Caco-2 (cell line): Measurements from ENCODE around the gene DNAJC13. TPM values are rescaled to one million over a fixed set of nuclear protein-coding genes. Genes with fewer than 3 reads are reported as not detected.
A peak's percentile ranks its signal among the peaks of the same experiment; 100 is the strongest.

ENCODE experiments used
- BruUV-seq: library from RNA; stranded (reverse); fragments of 400-500 nt; replicated peaks from 2 replicates; lab custom pipeline; 2021; lab: Mats Ljungman, UMichigan
- CTCF ChIA-PET: fragments of 300-600 bp; sonication (Branson Sonifier 250); formaldehyde crosslinking; loops from one replicate; lab custom pipeline; 2022; ENCODE audit warnings: antibody characterized with exemption; lab: Charles Lee
- POLR2A ChIA-PET: fragments of 300-600 bp; sonication (Branson Sonifier 250); formaldehyde crosslinking; loops from one replicate; lab custom pipeline; 2022; ENCODE audit warnings: antibody characterized with exemption; lab: Charles Lee
- DNase-seq, 2 experiments: peaks; one replicate each; pipeline versions ENCODE4 v3.0.0 to v3.0.0-alpha.2; 2020 to 2022
- H3K27me3 ChIP-seq: replicated peaks from 2 replicates; pipeline ENCODE4 v1.6.0; 2011; ENCODE audit warnings: low read length; ENCODE audit not compliant: control insufficient read depth, insufficient read depth
- H3K36me3 ChIP-seq: 2 replicates; pipeline ENCODE4 v1.5.1; 2011; ENCODE audit warnings: low read length; ENCODE audit not compliant: control insufficient read depth, insufficient read depth
- H3K4me1 ChIP-seq: fragments of 250-450 bp; sonication (Bioruptor Pico); 2 replicates; pipeline ENCODE4 v1.5.1; 2020; ENCODE audit warnings: mild to moderate bottlenecking
- H3K4me3 ChIP-seq: 2 replicates; pipeline ENCODE4 v1.5.1; 2011; ENCODE audit warnings: low read depth, mild to moderate bottlenecking, control low read depth, low read length
- H3K9me3 ChIP-seq: fragments of 250-450 bp; sonication (Bioruptor Pico); 2 replicates; pipeline ENCODE4 v1.5.1; 2020; ENCODE audit warnings: mild to moderate bottlenecking, moderate library complexity
- H3K27ac Mint-ChIP-seq: one replicate; pipeline ENCODE4 v1.8.0; 2022; ENCODE audit warnings: mixed read lengths; ENCODE audit not compliant: unreplicated experiment
- H3K27me3 Mint-ChIP-seq: one replicate; pipeline ENCODE4 v1.8.0; 2022; ENCODE audit warnings: mixed read lengths; ENCODE audit not compliant: insufficient read depth, unreplicated experiment
- H3K36me3 Mint-ChIP-seq: one replicate; pipeline ENCODE4 v1.8.0; 2022; ENCODE audit warnings: mild to moderate bottlenecking, mixed read lengths; ENCODE audit not compliant: insufficient read depth, unreplicated experiment
- H3K4me1 Mint-ChIP-seq: one replicate; pipeline ENCODE4 v1.8.0; 2022; ENCODE audit warnings: low read depth, mixed read lengths; ENCODE audit not compliant: unreplicated experiment
- H3K4me3 Mint-ChIP-seq: one replicate; pipeline ENCODE4 v1.8.0; 2022; ENCODE audit warnings: mild to moderate bottlenecking, moderate library complexity, mixed read lengths; ENCODE audit not compliant: unreplicated experiment
- H3K9me3 Mint-ChIP-seq: one replicate; pipeline ENCODE4 v1.8.0; 2022; ENCODE audit warnings: mixed read lengths; ENCODE audit not compliant: unreplicated experiment
- intact Hi-C: fragments of 100-400 bp; cut with micrococcal nuclease; formaldehyde crosslinking; loops from one replicate; pipeline ENCODE4 v1.10.0; 2022; ENCODE audit not compliant: unreplicated experiment
- total RNA-seq: library from RNA; stranded (reverse); gene quantifications from 2 replicates; pipeline ENCODE4 v1.2.3, GENCODE V29; 2022
- TF ChIP-seq, protein P1 (sequence below), 2 experiments: fragments of 200-600 bp in 1 of 2; IDR thresholded peaks; 1 replicate in 1 of 2; 2 replicates in 1 of 2; pipeline versions ENCODE4 v1.5.1 to v1.8.0; 2011 to 2022; ENCODE audit warnings: antibody characterized with exemption in 1 of 2, control low read depth in 1 of 2, inconsistent platforms in 1 of 2, low read depth in 1 of 2, low read length in 1 of 2, mild to moderate bottlenecking in 1 of 2, moderate library complexity in 1 of 2; ENCODE audit not compliant: insufficient read depth in 1 of 2, severe bottlenecking in 1 of 2, unreplicated experiment in 1 of 2

DNAJC13 gene
- total RNA-seq, 1 experiment from 2014 or later, result 42.3 TPM

DNA sequence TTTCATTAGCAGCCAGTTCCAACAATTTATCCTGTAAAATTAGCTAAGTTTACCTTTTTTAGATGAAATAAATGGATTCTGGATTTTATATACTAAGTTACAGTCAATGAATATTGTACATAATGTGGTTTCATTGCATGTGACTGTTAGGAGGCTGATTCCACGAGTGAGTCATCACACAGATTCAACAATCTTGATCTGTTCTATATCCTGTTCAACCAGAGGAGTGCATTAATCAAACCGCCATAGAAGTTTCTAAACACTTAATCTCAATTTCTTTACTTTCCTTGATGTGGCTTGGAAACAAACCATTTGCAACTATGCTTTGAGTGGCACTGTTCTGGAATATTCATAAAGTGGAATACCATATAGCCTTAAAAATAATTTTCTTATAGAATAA, 15.3 kb downstream of the DNAJC13 start:
- CTCF ChIA-PET, result no interaction called here
- Mint-ChIP-seq H3K4me1 (peaks cover 6% of the 10 kb centered on the region), H3K9me3 (no peaks in the 10 kb centered on the region), H3K36me3 (peaks cover 13% of the 10 kb centered on the region), H3K27ac (no peak overlapping the region), H3K27me3 (no peaks in the 10 kb centered on the region), H3K4me3 (no peak overlapping the region)
- H3K9me3 ChIP-seq, result no peaks in the 10 kb centered on the region
- BruUV-seq, result no TSS peak
- no peak overlapping the region for H3K4me3 ChIP-seq
- no peaks in the 10 kb centered on the region for H3K36me3 ChIP-seq
- no peaks in the 10 kb centered on the region for H3K4me1 ChIP-seq
- POLR2A ChIA-PET, result no interaction called here
- DNase-seq, result no peak
- intact Hi-C loops, result no loop called here
- H3K27me3 ChIP-seq, result no peaks in the 10 kb centered on the region
- TF ChIP-seq, protein P1, sequence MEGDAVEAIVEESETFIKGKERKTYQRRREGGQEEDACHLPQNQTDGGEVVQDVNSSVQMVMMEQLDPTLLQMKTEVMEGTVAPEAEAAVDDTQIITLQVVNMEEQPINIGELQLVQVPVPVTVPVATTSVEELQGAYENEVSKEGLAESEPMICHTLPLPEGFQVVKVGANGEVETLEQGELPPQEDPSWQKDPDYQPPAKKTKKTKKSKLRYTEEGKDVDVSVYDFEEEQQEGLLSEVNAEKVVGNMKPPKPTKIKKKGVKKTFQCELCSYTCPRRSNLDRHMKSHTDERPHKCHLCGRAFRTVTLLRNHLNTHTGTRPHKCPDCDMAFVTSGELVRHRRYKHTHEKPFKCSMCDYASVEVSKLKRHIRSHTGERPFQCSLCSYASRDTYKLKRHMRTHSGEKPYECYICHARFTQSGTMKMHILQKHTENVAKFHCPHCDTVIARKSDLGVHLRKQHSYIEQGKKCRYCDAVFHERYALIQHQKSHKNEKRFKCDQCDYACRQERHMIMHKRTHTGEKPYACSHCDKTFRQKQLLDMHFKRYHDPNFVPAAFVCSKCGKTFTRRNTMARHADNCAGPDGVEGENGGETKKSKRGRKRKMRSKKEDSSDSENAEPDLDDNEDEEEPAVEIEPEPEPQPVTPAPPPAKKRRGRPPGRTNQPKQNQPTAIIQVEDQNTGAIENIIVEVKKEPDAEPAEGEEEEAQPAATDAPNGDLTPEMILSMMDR (IDR thresholded peaks at IDR 0.05; ENCODE audit: insufficient read depth in 1 of 2, low read depth in 1 of 2, low read length in 1 of 2, severe bottlenecking in 1 of 2, unreplicated experiment in 1 of 2), result no peak

DNA sequence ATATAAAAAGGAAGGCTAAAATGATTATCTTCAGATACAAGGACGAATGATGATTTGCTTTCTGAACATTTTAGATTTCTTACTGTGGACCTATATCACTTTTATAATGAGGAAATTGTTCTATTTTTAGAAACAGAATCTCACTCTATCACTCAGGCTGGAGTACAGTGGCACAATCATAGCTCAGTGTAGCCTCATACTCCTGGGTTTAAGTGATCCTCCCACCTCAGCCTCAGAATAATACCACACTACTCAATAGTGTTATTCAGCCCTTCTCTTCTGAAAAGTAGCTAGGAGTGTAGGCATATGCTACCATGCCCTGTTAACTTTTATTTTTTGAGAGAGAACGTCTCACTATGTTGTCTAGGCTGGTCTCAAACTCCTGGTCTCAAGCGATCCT, 15.8 kb downstream of the DNAJC13 start:
- no peak overlapping the region for H3K27ac Mint-ChIP-seq
- intact Hi-C loops, result no loop called here
- peaks cover 6% of the 10 kb centered on the region for H3K4me1 Mint-ChIP-seq
- ChIA-PET CTCF (no interaction called here), POLR2A (no interaction called here)
- H3K9me3 Mint-ChIP-seq, result no peaks in the 10 kb centered on the region
- TF ChIP-seq, protein P1 (IDR thresholded peaks at IDR 0.05; ENCODE audit: insufficient read depth in 1 of 2, low read depth in 1 of 2, low read length in 1 of 2, severe bottlenecking in 1 of 2, unreplicated experiment in 1 of 2), result no peak
- H3K9me3 ChIP-seq, result no peaks in the 10 kb centered on the region
- no peak overlapping the region for H3K4me3 Mint-ChIP-seq
- DNase-seq, result no peak
- peaks cover 13% of the 10 kb centered on the region for H3K36me3 Mint-ChIP-seq
- H3K27me3 ChIP-seq, result no peaks in the 10 kb centered on the region
- H3K4me3 ChIP-seq, result no peak overlapping the region
- no peaks in the 10 kb centered on the region for H3K27me3 Mint-ChIP-seq
- no peaks in the 10 kb centered on the region for H3K36me3 ChIP-seq
- BruUV-seq, result no TSS peak
- no peaks in the 10 kb centered on the region for H3K4me1 ChIP-seq

DNA sequence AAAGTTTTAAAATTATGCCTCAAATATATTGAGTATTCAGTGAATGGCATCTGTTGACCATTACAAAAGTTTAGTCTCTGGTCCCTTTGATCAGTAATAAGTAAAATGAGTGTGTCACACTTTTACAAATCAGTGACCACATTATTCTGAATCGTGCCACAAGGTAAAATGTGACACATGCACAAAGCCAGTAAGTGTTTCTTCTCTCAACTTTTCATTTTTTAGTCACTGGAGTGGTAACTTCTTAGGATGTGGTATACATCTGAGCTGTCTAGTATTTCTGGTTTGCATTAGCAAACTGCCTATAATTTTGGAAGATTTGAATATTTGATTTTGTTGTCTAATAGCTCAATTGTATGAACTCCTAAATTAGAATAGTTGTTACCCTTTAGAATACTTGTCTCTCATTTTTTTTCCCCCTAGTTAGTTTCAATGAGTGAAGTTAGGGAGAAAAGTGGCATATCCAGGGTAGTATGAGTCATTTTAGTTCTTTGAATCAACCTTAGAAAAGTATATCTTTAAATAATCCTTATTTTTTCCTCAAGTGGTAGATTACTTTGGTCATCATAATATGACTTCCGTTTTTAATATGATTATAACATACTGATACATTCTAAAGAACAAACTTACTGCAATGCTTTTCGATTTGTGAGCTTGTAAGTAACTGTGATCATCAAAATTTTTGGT, 18.1 kb downstream of the DNAJC13 start:
- H3K9me3 Mint-ChIP-seq, result no peaks in the 10 kb centered on the region
- H3K36me3 Mint-ChIP-seq, result peaks cover 18% of the 10 kb centered on the region
- H3K27me3 Mint-ChIP-seq, result no peaks in the 10 kb centered on the region
- intact Hi-C loops, result no loop called here
- CTCF ChIA-PET, result no interaction called here
- no peak for DNase-seq
- TF ChIP-seq, protein P1 (IDR thresholded peaks at IDR 0.05; ENCODE audit: insufficient read depth in 1 of 2, low read depth in 1 of 2, low read length in 1 of 2, severe bottlenecking in 1 of 2, unreplicated experiment in 1 of 2), result no peak
- TSS peak; percentile 11 for BruUV-seq
- POLR2A ChIA-PET, result interaction anchor here (0.9 kb wide), 1 partner anchor 18 kb away, joined by 3 read pairs; the partner anchor contains the start of gene DNAJC13
- H3K4me1 Mint-ChIP-seq, result peaks cover 6% of the 10 kb centered on the region
- no peaks in the 10 kb centered on the region for H3K9me3 ChIP-seq
- H3K4me3 ChIP-seq, result no peak overlapping the region
- H3K4me3 Mint-ChIP-seq, result no peak overlapping the region
- H3K27ac Mint-ChIP-seq, result no peak overlapping the region
- no peaks in the 10 kb centered on the region for H3K4me1 ChIP-seq
- H3K36me3 ChIP-seq, result no peaks in the 10 kb centered on the region
- H3K27me3 ChIP-seq, result no peaks in the 10 kb centered on the region
